ENCODE results near the gene DHX15. TPM values are rescaled to one million over a fixed set of nuclear protein-coding genes. Genes with fewer than 3 reads are reported as not detected.

Gene DHX15
- total RNA-seq, 1 donor from 2014 or later, result 181 TPM

GRCh38 chr4:24557026-24558025 is 27.0 kb downstream of the DHX15 start:
- Histone ChIP-seq H3K36me3 (ENCODE audit: control insufficient read depth, insufficient read depth, low read length) (peaks cover 6% of the 10 kb centered on the region), H3K27me3 (ENCODE audit: control insufficient read depth, insufficient read depth, low read length) (no peaks in the 10 kb centered on the region), H3K4me3 (ENCODE audit: low read depth, low read length) (no peak overlapping the region)
- TF ChIP-seq CTCF (IDR thresholded peaks at IDR 0.05; ENCODE audit: insufficient read depth, low read length, severe bottlenecking), result no peak
- DNase-seq (ENCODE audit: low read depth) (peak; percentile 34), FAIRE-seq (no peak)

- no peak for TF ChIP-seq CTCF (IDR thresholded peaks at IDR 0.05; ENCODE audit: insufficient read depth, low read length, severe bottlenecking)
- Histone ChIP-seq H3K36me3 (ENCODE audit: control insufficient read depth, insufficient read depth, low read length) (peaks cover 3% of the 10 kb centered on the region), H3K4me3 (ENCODE audit: low read depth, low read length) (no peak overlapping the region), H3K27me3 (ENCODE audit: control insufficient read depth, insufficient read depth, low read length) (no peaks in the 10 kb centered on the region)
- FAIRE-seq (no peak), DNase-seq (ENCODE audit: low read depth) (no peak)
Measured at GRCh38 chr4:24551492-24552289, 32.7 kb downstream of the DHX15 start.

- no peak for DNase-seq (ENCODE audit: low read depth)
- Histone ChIP-seq H3K4me3 (ENCODE audit: low read depth, low read length) (no peak overlapping the region), H3K36me3 (ENCODE audit: control insufficient read depth, insufficient read depth, low read length) (peaks cover 4% of the 10 kb centered on the region), H3K27me3 (ENCODE audit: control insufficient read depth, insufficient read depth, low read length) (no peaks in the 10 kb centered on the region)
- no peak for FAIRE-seq
- no peak for TF ChIP-seq CTCF (IDR thresholded peaks at IDR 0.05; ENCODE audit: insufficient read depth, low read length, severe bottlenecking)
Measured at GRCh38 chr4:24550441-24551175, 33.7 kb downstream of the DHX15 start.

GRCh38 chr4:24547979-24548378 is 36.4 kb downstream of the DHX15 start:
- H3K36me3 ChIP-seq (ENCODE audit: control insufficient read depth, insufficient read depth, low read length), result peaks cover 6% of the 10 kb centered on the region
- no peak for FAIRE-seq
- no peak for TF ChIP-seq CTCF (IDR thresholded peaks at IDR 0.05; ENCODE audit: insufficient read depth, low read length, severe bottlenecking)

DNA sequence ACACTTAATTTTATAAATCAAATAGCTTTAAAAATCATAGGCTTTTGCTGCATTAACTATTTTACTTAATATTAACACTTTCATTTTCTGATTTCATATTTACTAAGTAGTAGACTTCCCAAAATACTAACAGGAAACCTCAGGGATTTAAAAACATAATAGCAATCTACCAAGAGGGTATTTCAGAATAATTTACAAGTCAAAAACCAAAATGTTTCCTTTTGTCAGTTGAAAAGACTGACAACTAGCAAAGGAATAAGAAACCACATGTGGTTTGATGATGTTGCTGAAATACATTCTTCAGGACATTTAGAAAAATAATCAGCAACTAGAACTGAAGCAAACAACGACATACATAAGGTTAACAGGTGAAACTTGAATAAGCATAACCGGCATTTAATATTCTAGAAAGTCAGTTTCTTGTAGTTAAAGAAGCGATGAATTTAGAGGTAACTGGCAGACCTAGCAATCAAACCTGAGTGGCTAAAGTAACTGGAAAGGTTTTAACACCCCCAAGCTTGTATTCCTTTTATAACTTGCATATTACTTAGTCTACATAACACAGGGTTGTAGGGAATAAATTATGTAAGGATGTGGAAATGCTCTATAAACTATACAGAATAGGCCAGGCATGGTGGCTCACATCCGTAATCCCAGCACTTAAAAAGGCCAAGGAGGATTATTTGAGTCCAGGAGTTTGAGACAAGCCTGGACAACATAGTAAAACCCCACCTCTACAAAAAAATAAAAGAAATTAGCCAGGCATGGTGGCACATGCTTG is 40.0 kb downstream of the DHX15 start:
- no peak for TF ChIP-seq CTCF (IDR thresholded peaks at IDR 0.05; ENCODE audit: insufficient read depth, low read length, severe bottlenecking)
- Histone ChIP-seq H3K27me3 (ENCODE audit: control insufficient read depth, insufficient read depth, low read length) (no peaks in the 10 kb centered on the region), H3K36me3 (ENCODE audit: control insufficient read depth, insufficient read depth, low read length) (peaks cover 10% of the 10 kb centered on the region), H3K4me3 (ENCODE audit: low read depth, low read length) (no peak overlapping the region)
- no peak for DNase-seq (ENCODE audit: low read depth)
- FAIRE-seq, result no peak

More at GRCh38 chr4:24547979-24548378, 36.4 kb downstream of the DHX15 start:
- no peaks in the 10 kb centered on the region for H3K27me3 ChIP-seq (ENCODE audit: control insufficient read depth, insufficient read depth, low read length)
- DNase-seq (ENCODE audit: low read depth), result no peak
- no peak overlapping the region for H3K4me3 ChIP-seq (ENCODE audit: low read depth, low read length)
